ENCODE data around the gene CACNB2.

GRCh38 chr10:18162021-18162627, 21.9 kb downstream of the CACNB2 start:
- no peak for TF ChIP-seq EP300 (IDR thresholded peaks at IDR 0.05)
- no peak for TF ChIP-seq POLR2A (IDR thresholded peaks at IDR 0.05)
- TF ChIP-seq CTCF (IDR thresholded peaks at IDR 0.05), result no peak
- TF ChIP-seq POLR2AphosphoS5 (IDR thresholded peaks at IDR 0.05), result no peak
